NCI-H2227 (cell line): Measurements from ENCODE around the gene CDH22.
A peak's percentile ranks its signal among the peaks of the same experiment; 100 is the strongest.

Experiments used
- DNase-seq: peaks from one replicate; lab custom pipeline; 2025; ENCODE audit not compliant: unreplicated experiment; lab: John Stamatoyannopoulos, UW

Gene CDH22

DNA sequence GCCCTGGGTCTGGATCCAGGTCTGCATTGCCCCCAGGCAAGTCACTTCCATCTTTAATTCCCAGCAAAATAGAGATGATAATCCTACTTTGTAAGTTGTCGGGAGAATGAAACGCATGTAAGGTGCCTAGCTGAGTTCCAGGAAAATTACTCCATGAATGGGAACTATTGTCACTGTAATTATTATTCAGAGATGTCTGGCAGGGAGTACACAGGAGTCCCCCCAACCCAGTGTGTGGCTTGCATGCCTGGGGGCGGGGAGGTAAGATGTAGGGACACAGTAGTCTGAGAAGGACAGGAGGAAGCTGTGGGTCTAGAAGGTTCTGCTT is 104.8 kb downstream of the CDH22 start:
- peak; percentile 35 for DNase-seq

DNA sequence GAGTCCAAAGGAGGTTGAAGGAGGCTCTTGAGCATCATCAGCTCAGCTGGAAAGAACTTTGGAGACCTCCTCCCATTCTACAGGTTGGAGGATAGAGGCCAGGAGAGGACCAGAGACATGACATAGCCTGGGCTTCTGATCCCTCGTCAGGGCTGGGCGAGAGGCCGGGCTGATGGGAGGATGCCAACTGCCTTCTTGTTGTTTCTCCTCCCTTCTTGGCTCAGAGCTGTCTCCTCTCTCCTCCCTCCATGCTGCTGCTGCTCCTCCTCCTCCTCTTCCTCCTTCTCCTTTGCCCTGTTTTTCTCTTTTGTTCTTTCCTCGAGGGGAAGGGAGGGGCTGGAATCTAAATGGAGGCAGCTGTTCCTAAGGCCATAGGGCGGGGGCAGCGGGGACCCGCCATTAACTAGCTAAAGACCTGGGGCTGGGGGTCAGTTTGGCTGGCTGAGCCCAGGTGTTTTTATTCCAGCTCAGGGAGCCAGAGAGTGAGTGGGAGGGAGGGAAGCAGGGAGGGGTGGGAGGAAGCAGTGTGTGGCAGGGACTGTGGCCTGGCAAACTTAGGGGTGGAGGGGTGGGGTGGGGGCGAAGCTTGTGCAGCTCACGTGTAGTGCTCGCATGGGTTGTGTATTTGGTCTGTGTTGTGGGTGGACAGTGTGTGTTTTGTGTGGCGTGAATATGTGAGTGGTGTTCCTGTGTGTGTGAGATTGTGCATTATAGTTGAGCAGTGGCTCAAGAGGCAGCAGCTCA is 105.4 kb downstream of the CDH22 start:
- no peak for DNase-seq

DNA sequence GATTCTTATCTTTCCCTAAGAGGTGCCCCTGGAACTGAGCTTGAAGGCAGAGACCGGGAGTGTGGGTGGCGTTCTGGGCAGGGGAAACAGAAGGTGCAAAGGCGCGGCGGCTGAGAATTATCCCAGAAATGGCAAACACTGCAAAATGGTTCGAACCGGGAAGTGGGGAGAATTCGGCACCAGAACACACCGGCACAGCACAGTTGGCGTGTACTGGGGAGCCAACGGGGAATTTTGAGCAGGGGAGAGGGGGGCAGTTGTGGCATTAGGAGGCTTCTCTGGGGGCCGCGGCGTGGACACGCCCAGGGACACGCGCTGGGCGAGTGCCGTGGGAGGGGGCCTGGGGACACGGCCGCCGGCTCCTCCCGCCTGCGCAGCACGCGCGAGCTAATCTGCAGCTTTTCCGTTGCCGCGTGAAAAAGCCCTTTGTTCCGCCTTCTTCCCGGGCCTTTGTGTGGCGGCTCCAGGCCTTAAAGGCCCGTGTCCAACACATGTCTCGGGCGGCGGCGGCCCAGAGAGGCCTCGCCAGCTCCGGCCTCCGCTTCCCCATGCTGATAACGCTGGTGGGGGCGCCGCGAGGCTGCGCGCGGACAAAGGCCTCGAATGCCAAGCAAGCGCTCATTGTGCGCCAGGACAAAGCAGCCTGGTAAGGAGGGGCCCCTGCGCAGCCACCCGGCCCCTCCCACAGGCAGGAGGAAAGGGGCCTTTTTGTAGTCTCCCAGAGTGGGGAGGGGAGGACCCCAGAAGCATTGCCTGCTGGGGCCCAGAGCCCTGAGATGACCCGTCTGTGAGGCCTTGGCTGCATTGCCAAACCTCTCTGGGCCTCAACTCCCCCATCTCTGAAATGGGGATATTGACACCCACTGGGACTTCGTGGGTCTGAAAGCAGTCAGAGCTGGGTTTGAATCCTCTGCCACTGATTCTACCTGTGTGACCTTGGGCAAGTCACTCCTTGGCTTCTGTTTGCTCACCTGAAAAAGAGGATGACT is 107.4 kb downstream of the CDH22 start:
- DNase-seq: no peak

DNA sequence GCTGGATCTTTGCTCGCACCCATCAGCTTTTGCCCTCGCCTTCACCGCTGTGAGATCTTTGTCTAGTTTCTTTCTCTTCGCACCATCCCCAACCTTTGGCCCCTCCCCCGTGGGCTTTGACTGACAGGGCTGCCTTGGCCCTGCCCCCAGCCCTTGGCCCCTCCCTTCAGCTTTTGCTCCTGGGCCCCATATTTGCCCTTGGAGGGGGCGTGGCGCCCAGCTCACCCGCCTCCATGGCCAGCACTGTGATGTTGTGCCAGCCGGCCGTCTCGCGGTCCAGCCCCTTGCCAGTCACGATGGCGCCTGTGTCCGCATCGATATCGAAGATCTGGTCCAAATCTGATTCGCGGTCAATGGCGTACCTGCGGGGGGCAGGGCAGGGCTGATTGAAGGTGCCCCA is 109.1 kb downstream of the CDH22 start:
- no peak for DNase-seq

DNA sequence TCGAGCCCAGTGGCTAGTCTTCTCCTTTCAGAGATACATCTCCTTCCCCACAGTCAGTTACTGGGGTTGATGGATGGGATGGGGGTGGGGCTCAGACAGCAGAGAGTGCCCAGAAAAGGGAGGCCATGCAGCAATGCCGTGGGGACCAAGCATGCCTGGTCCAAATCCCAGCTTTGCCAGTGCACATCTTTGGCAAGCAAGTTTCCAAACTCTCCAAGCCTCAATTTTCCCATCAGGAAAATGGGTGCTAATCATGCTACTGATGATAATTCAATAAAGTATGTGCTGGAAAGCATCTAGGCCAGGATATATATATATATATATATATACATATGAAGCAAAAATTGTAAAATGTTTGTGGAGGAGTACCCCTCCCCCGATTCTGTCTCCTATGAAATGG is 111.3 kb downstream of the CDH22 start:
- DNase-seq: no peak

DNA sequence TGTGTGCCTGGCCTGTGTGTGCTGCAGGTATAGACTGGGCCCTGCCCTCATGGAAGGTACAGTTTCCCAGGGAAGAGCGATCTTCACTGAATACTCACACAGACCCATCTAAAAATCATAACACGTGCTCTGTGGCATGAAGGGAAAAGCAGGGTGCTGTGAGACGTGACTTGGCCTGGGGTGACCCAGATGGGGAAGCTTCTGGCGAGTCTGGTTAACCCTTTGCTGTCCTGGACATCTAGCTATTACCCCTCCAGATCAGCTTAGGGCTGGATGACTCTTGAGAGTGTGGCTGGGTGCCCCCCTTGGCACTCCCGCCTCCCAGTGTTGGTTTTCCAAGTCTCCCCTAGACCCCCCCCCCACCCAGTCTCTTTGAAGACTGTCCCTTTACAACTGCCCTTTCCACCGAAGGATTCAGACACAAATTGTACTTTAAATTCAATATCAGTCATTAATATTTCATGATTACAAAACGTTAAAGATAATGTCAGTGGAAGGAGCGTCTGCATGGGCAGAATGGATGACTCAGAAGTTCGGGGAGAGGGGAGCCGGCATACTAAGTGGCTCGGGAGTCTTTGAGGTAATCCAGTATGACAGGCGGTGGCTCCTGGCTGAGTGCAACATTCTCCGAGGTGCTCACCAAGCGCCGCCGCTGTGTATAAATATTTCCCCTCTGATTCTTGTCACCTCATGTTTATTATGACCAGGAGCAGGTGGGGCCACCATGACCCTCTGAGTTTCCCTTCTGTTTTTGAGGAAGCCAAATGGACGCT is 112.8 kb downstream of the CDH22 start:
- DNase-seq: no peak

DNA sequence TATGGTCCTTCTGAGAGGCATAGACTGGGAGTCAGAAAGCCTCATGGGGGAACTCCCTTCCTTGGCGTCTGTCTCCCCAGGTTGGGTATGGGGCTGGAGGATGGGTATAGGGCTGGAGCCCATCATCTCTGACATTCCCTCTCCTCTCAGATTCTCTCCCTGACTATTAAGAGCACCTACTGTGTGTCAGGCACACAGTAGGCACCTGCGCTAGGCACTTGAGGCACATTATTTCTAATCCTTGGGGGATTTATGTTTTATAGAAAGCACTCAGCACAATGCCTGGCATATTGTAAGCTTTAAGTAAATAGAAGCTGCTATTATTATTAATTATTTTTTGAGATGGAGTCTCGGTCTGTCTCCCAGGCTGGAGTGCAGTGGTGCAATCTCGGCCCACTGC is 113.9 kb downstream of the CDH22 start:
- DNase-seq: no peak

DNA sequence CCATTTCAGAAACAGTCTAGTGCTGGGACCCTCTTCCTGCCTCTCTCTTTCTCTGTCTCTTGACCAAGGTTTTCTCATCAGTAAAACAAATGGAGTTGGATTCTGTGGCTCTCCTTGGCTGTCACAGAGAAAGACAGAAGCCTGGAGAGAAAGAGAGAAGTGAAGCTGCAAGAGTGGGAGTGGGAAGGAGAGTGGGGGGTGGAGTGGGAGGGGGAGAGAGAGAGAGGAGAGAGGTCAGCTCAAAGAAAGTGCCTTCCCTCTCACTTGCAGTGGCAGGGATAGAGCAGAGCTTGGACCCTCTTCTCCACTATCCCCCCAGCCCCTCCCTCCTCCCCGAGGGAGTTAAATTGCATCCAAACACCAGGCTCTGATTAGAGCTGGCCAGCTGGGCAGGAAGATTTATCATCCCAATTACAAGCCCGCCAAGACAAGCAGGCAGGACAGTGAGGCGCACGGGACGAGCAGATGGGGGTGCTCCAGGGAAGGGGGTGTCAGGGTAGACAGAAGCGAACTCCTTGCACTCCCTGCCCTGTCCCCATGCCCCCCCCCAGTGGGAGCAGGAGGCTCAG is 115.8 kb downstream of the CDH22 start:
- DNase-seq: peak; percentile 67

DNA sequence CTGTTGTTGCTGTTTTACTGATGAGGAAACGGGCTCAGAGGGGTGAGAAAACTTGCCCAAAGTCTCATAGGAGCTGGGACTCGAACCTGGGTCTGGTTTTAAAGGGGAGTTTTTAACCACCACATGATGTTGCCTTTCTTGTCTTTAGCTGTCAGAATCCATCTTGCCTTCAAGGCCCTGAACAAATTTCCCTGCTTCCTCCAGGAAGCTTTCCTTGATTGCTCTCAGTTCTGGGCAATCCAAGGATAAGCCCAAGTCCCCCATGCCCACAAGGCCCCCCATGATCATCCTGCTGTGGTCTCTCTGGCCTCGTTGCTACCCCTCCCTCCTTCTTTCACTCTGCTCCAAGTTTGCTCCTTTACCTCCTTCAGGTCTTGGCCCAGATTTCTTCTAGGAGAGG is 116.7 kb downstream of the CDH22 start:
- DNase-seq: no peak

DNA sequence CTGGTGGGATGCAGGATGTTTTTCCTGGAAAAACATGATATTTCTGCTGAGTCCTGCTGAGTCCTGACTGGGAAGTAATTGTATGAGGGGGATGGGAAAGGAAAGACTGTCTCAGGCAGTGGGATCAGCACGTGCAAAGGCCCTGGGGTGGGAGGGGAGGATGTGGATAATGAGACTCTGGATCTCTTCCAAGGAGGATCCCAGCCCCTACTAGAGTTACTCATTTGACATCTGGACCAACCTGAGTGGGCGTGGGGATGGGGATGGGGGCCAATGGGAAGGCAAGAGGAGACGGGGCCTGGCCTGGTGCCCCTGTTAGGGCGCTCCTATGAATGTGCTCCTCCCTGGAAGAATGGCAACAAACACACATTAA is 117.1 kb downstream of the CDH22 start:
- no peak for DNase-seq

DNA sequence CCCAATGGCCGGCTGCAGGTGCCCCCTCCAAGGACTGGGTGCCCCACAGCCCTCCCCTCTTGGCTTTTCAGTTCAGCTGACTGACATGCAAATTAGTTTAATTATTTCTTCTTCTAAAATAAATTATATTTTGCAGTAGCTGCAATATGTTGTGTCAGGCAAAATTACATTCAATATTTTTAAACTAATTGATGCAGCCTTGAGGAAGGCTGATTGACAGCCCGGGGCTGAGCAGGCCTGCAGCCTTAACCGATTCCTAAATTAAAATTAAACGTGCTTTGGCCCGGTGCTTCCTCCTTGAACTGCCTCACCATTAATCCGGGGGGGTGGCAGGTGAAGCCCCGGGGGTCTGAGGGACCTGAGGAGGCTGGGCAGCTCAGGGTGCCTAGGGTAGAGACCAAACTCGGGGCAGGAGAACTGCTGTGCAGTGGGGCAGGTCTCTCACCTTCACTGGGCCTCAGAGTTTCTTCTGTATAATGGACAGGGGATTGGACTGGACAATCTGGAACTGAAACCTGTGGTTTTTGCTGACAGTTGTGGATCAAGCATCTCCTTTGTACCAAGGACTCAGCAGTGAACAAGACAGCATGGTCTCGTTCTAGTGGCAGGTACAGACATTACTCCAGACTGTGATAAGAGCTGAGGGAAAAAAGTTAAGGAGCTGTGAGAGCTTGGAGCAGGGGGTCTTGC is 117.7 kb downstream of the CDH22 start:
- no peak for DNase-seq

DNA sequence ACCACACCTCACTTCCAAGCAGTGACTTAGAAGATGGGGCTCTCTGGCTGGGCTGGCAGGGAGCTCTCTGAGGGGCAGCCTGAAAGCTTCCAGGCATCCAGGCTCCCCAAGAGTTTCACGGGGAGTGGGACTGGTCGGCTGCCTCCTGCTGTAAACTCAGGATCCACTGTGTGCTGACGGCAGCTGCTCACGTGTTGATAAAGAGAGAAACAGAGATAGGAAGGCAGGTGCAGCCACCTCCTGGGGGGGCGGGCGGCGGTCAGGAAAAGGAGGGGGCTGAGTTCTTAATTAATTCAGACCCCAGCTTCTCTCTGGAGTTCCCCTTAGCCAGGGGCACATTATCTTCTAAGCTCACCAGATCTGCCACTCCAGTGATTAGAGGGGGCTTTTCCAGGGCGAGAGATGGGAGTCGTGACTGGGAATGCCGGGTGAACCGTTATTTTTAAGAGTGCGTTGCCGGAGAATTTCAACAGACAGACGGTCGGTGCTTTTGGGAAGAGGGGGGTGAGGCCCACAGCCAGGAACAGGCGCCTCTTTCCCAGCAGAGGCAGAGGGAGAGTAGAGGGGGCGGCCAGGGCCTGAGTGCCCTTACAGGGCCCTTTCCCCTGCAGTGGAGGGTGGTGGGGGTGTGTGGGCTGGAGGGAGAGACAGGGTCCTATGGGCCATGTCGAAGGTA is 119.3 kb downstream of the CDH22 start:
- peak; percentile 28 for DNase-seq

DNA sequence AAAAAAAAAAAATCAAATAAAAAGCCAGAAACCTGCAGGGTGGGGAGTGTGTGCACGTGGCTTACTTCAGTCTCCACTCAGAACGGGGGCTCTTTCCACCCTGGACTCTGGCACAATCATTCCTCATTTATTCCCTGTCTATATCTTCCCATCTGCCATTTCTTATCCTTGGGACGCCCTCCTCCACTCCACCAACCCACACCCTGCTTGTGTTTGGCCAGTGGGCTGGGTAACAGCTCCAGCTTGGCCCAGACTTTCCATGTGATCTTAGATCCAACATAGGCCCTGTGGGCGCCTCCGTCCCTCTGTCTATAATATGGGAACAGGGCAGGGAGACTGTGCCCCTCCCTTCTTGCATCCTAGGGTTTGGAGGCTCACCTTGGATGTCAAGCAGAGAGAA is 122.1 kb downstream of the CDH22 start:
- no peak for DNase-seq

DNA sequence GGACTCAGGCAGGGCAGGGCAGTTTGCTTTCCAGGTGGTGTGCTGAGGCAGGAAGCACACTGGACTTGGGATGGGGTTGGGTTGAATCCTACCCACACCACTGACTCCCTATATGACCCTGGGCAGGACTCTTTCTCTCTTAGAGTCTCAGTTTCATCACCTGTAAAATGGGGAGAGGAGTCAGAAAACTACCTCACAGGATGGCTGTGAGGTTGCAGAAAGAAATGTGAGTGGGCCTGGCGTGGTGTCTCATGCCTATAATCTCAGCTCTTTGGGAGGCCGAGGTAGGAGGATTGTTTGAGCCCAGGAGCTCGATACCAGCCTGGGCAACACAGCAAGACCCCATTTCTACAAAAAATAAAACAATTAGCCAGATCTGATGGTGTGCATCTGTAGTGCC is 122.9 kb downstream of the CDH22 start:
- no peak for DNase-seq

DNA sequence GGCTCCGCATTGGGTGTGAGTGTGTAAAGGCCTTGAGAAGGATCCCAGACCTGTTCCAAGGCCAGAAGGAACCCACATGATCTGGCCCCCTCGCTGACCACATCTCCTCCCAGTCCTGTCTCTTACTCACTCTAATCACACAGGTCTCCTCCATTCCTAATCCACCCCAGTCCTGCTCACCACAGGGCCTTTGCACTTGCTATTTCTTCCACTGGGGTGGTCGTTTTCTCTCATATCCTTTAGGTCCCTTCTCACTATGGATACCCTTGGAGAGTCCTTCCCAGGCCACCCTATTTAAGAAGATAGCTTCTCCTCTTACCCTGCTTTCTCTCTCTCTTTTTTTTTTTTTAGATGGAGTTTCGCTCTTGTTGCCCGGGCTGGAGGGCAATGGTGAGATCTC is 124.5 kb downstream of the CDH22 start:
- no peak for DNase-seq

DNA sequence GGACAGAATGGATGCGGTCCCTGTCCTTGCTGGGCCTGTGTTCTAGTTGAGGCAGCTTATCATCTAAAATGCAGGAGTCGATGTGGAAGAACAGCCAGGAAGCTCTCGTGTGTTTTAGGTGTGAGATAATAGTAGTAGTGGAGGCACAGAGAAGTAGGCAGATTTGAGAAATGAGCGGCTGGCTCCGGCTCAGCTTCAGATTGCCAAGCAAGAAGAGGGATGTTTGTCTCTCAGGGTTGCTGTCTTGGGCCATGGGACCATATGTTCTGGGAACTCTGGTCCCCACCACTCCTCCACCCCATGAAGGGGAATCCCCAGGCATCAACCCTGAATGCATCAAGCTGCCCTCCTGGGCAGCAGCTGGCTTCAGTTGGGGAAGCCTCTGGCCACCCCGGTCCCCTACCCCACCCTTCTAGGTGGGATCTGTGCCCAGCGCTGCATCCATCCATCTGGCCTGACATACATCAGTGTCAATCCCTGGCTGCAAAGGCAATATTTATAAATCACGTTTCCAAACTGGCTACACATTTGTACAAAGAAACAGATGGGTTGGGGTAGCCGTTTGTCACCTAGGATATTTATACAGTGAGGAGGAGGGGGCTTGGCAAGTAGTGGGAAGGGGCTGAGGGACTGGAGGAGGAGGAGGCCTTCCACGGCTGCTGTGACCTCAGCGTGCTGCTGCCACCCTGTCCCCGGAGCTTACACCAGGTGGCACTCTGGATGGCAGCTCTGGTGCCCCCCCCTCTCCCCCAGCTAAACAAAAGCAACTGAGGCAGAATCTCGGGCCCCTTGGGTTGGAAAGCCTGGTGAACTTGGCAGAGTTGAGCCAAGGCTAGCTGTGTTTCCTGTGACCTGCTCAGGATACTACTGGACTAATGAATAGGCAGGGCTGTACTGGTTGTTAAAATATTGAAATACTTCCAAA is 125.8 kb downstream of the CDH22 start:
- no peak for DNase-seq

DNA sequence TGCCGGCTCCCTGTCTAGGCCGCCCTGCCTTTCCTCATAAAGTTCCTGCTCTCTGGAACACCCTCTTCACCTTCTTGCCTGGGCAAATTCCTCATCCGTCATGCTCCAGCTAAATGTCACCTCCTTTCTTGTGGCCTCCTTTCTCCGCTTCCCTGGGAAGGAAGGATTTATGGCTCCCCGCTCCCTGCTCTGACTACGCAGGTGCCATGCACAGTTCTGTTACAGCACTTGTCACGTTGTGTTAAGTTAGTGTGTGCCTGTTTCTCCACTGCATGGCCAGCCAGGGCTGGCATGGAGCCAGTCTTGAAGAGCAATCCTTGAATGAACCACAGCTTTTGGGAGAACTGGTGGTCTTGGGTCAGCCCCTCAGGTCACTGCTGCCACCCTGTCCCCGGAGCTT is 128.4 kb downstream of the CDH22 start:
- DNase-seq: no peak

DNA sequence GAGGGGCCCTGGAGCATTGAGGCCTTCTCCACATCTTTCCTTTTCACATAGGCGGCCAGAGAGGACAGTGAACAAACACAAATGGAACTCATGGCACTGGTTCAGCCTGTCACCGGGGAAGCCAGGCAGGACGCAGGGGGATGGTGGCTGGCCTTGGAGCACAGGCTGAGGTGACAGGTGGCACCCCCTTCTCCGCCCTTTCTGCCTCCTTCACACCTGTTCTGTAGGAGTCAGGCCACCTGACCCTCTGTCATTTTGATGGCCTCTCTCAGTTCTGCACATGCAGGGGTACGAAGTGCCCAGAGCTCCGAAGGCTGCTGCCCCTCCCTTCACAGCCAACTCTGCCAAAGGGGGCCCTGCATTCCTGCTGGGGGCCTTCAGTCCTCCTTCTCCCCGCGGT is 129.4 kb downstream of the CDH22 start:
- no peak for DNase-seq

DNA sequence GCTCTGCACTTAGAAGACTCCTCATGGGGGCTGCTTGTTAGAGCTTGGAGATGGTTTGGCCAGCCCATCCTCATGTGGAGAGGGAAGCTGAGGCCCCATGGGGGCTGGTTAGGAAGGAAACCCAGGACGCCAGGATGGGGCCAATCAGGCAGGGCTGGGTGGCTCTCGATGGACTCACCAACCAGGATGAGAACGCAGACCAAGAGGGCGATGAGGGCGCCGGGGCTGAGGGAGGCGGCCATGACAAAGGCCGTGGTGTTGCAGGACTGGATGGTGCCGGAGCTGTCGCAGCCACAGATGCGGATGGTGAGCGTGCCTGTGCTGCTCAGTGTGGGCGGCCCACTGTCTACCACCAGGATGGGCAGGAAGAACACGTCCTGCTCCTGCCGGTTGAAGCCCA is 130.5 kb downstream of the CDH22 start:
- DNase-seq: no peak
